Middle frontal gyrus (tissue), 1 donor: Measurements from ENCODE around the gene ANAPC5.

ENCODE experiments used
- DNase-seq: peaks from one replicate; pipeline ENCODE4 v3.0.0-alpha.2; 2015; ENCODE audit warnings: low spot score; ENCODE audit errors: extremely low spot score

Gene ANAPC5

DNA sequence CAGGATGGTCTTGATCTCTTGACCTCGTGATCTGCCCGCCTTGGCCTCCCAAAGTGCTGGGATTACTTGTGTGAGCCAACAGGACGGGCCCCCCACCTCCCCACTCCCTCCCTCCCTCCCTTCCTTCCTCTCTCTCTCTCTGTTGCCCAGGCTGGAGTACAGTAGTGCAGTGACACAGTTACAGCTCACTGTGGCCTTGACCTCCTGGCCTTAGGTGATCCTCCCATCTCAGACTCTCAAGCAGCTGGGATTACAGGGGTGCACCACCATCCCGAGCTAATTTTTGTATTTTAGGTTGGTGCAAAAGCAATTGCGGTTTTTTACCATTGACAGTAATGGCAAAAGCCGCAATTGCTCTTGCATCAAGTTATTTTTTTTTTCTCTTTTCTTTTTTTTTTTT lies 19.2 kb upstream of the ANAPC5 start:
- DNase-seq: no peak

DNA sequence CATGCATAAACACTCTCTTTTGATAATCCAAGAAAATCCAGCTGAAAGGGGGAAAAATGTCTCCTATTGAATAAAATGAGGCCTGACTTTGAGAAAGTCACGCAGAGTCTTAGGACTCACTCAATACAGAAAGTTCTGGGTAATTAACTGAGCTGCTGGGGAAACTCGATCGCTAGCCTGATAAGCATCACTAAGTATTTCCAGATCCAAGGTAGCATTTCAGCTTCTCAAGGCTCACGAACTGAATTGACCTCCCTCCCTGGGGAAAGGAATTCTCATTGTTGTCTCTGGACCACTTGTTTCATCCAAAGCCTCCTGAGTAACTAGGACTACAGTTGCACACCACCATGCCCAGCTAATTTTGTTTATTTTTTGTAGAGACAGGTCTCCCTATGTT lies 13.8 kb upstream of the ANAPC5 start:
- DNase-seq: no peak

DNA sequence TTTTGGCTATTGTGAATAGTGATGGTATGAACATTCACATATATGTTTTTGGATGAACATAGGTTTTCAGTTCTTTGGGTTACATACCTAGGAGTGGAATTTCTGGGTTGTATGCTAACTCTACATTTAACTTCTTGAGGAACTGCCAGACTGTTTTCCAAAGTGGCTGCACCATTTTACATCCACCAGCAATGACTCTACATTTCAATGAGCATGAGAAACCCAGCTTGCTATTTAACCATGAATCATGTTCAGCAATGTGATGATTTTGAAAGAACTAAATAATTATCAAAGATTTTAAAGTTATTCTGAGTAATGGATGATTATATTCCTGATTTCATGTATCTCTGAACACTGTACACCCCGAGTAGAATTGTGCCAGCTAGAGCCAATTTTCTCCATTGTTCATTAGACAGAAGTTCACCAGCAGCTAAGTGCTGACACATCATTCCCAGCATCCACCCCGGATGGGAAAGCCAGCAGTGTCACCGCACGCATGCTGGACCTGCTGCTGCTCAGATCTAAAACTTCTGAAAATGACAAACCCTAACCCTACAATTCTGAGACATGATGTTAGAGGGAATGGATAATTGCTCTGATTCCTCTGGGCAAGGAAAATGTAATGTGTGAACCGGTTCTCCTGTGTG lies 13.3 kb upstream of the ANAPC5 start:
- no peak for DNase-seq

DNA sequence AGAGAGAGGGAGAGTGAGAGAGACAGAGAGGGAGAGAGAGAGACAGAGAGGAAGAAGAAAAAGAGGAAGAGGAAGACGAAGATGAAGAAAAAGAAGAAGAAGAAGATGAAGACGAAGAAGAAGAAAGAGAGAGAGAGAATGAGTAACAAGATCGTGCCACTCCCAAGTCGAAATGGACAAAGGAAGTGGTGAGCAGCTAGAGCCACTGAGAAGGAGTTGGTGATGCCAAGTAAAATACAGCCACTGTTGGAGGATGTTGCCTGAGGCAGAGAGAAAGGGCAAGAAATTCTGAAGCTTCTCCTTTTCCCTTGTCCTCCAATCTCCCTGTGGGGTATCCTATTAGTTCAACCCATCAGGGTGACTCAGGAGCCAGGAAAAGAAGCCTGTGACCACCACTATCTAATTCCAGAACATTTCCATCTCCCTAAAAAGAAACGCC lies 12.5 kb upstream of the ANAPC5 start:
- DNase-seq: no peak

DNA sequence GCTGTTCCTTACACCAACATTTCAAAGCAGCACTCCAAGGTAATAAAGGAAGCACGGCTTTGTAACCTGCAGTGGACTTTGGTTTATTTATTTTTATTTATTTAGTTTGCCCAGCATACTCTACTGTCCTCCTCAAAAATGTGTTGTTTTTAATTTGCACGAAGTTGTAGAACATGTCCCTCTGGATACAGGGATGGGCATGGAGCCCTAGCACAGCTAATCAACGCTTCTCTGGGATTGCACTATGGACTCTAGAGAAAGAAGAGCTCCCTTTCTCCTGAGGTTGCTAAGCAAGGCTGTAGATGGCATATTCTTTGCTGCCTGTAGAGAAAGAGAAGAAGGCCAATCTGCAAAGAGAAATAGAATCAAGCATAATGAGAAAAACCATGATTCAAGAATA lies 5.9 kb upstream of the ANAPC5 start:
- no peak for DNase-seq

DNA sequence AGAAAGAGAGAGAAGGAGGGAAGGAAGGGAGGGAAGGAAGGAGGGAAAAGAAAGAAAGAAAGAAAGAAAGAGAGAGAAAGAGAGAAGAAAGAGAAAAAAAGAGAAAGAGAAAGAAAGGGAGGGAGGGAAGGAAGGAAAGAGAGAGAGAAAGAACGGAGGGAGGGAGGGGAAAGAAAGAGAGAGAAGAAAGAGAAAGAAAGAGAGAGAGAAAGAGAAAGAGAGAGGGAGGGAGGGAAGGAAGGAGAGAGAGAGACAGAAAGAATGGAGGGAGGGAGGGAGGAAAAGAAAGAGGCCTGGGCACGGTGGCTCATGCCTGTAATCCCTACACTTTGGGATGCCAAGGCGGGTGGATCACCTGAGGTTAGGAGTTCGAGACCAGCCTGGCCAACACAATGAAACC lies 5.1 kb upstream of the ANAPC5 start:
- DNase-seq: no peak

DNA sequence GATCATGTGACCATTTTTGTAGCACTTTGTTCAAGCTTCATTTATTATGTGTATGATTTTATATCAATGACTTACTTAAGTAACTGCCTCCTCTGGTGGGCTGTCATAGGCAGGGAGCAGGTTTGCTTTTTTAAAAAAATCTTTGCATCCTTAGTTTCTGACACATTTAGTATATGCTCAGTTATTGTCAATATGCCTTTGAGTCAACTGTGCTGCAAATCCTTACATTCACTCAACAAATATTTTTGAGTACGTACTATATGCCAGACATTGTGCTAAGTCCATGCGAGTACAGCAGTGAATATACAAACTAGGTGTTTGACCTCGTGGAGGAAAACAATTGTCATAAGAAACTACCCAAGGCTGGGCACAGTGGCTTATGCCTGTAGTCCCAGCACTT lies 4.4 kb upstream of the ANAPC5 start:
- DNase-seq: no peak

DNA sequence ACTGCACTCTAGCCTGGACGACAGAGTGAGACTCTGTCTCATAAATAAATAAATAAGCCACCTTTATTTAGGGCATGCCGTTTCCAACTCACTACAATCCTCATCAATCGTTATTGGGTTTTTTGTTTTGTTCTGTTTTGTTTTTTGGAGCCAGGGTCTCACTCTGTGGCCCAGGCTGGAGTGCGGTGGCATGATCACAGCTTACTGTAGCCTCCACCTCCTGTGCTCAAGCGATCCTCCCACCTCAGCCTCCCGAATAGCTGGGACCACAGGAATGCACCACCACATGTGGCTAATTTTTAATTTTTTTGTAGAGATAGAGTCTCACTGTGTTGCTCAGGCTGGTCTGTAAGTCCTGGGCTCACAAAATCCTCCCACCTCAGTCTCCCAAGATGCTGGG lies 3.6 kb upstream of the ANAPC5 start:
- DNase-seq: no peak

DNA sequence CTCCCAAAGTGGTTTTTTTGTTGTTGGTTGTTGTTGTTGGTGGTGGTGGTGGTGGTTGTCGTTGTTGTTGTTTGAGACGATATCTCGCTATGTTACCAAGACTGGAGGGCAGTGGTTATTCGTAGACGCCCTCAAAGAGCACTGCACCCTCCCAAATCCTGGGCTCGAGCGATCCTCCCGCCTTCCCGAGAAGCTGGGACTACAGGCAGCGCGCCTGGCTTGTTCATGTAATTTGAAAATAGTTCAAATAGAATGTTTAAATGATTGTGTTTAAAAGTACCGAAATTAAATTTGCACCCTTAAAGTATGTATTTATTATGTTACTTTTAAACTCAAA lies 439 bp upstream of the ANAPC5 start:
- peak; percentile 17 for DNase-seq

DNA sequence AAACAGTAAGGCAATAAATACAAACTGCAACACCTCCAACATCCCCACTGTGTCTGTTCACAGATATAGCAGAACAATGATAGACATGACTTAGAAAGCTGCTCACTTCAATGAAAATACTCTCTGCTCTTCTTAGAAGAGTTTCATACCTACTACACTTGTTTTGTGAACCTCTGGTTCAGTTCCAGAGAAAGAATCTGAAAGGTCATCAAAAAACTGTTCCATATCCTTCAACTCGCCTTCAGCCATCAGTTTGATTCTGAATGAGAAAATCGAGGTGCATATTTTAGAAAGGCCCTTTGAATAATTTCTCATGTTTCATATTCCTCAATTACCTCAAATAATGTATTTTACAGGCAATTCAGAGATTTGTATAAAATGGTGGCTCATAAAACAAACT lies 5.5 kb downstream of the ANAPC5 start:
- DNase-seq: no peak

DNA sequence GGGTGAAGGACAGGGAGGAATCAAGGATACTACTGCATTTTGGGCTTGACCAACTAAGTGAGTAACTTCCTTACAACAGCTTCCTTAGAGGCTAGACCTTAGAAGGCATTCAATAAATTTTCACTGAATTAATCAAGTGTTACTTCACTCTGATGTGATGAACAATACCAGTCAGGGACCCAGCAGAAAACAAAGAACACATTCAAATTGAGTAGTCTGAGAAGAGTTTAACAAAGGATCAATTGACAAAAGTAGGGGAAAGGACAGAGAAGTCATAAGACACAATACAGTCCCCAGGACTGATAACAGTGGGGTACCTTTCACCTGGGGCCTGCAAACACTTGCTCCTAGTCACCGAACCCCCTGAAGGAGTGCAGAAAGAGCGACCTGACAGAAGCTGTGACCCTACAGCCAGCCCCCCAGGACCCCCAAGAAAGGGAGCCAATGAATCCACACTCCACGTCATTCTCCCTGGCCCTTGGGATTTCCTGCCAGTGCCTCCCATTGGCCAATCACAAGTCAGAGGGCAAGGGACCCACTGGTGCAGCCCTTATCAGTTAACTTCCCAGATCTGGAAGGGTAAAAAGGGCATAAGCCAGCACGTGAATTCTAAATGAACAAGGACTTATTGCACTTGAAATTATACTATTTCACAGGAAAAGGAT lies 6.9 kb downstream of the ANAPC5 start:
- DNase-seq: peak; percentile 43

DNA sequence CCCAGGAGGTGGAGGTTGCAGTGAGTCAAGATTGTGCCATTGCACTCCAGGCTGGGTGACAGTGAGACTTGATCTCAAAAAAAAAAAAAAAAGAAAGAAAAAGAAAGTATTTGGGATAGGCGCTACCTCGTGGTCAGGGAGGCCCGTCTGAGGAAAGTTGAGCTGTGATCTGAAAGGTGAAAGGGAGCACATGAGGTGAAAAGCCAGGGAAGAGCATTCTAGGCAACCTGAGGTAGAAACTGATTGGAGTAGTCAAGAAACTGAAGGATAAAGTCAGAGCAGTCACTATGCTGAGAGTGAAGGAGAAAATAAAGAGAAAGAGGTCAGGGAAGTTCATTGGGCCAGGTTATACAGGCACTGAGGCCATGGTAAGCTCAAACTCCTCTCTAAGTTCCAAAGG lies 7.7 kb downstream of the ANAPC5 start:
- DNase-seq: no peak

DNA sequence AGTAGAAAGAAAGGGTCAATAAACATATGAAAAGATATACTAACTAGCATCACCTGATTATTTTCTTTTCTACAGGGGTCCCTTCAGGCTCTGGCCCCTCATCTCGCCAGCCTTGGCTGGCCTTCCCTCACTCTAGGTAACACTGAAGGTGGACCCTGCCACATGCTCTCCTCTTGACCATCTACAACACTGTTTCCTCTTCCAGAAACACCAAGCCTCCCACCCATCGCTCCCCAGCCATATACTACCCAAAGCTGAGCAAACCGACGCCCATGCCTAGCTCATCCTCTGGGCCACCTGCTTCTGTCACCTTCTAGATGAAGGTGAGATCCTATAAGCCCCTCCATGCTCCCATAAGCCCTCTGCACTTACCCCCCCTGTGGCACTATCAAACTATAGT lies 14.8 kb downstream of the ANAPC5 start:
- DNase-seq: no peak

DNA sequence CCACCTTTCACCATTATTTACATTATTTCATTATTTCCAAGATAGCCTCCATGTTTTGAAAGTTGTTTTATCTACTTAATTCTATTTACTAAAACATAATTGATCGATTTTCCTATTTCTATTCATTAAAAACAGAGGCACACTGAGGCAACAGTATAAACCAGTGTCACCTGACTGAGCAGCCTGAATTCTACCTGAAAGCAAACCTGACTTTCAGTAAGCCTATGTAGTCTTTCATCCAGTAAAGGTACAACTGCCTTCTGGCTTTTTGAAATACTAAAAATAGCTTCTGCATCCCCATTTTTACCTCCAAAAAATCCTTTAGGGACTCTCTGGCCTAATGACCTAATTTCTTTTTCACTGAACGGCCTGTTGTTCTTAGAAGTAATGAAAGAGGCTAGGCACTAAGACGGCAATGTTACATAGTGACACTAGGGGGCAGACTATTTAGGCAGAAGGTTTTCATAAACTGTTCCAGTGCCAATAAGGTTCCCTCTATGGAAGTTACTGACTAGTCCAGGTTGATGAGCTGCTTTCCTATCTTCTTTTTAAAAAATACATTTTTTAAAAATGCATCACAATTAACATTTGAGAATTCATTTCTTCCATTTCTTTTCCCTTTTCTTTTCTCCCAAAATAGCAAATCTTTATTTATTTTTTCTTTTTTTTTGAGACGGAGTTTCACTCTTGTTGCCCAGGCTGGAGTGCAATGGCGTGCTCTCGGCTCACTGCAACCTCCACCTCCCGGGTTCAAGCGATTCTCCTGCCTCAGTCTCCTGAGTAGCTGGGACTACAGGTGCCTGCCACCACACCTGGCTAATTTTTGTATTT lies 17.5 kb downstream of the ANAPC5 start:
- peak; percentile 66 for DNase-seq

DNA sequence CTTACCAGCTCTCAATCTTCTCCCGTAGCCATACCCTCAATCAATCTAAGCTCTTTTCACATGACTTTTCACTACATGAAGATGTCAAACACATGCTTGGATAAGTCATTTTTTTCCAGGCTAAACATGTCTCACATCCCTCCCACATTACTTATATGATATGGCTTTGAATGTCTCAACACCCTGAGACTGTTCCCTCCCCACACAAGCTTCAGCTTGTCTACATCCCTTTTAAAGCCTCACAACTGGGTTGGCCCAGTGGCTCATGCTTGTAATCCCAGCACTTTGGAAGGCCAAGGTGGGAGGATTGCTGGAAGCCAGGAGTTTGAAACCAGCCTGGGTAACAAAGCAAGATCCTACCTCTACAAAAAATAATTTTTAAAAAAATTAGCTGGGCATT lies 18.5 kb downstream of the ANAPC5 start:
- no peak for DNase-seq

DNA sequence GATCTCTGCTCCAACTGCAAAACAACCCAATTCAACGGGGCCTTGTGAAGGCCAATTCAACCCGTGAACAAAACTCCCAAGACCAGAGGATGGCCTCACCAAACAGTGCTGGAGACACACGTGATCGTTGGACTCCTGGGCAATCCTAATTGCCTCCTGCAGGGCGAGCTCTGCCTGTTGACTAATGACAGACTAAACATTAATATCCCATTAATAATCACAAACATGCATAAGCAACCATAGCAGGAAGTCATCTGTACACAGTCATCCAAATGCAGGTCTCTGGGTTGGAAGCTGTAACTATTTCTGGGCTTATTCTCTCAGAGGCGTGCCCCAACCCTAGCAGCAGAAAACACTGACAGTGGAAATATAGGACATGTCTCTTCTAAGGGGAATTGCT lies 21.0 kb downstream of the ANAPC5 start:
- no peak for DNase-seq

DNA sequence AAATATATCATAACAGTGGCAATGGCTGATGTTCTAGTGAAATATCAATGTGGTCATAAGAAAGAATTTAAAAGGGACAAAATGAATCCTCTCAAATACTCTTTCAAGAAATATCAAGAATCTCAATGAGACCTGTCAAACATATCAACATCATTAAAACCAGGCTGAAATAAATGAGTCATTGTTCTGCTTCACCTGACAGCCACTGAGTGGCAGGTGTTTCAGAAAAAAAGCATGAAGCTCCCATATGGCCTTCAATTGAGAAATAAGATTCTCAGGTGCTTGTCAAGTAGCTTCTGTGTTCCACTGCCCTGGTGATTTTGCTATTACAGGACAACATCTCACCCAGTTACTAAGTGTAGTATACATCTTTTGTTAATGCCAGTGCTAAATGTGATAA lies 21.5 kb downstream of the ANAPC5 start:
- DNase-seq: no peak

DNA sequence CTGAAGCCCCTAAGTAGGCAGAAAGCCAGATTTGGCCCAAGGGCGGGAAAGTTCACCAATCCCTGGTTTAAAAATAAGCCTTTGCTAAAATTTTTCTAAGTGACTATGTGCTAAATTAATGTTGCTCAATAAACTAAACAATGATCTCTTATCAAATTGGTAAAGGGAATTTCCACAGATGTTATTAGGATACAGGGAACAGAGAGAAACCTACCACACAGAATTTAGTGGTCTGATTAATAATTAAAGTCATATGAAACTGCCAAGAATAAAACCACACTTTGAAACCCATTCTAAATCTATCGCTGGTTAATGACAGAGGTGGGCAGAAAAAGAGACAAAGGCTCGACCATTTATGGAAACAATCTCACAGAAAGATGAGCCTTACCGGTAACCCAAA lies 22.0 kb downstream of the ANAPC5 start:
- no peak for DNase-seq

DNA sequence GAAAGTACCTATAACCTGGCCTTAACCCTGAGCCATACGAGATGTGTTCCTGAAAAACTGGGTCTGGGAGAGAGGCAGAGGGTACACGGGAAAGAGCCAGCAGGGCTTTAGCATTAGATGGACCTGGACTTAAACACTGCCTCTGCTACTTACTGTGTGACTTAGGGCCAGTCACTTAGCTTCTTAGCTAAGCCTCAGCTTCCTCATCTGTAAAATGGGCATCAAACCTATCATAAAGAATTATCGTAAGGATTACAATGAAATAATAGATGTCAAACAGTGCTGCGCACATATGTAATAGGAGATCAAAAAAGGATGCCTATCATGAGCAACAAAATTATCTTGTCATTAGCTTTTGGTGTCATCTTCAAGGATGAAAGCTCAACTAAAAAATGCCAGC lies 23.6 kb downstream of the ANAPC5 start:
- no peak for DNase-seq

DNA sequence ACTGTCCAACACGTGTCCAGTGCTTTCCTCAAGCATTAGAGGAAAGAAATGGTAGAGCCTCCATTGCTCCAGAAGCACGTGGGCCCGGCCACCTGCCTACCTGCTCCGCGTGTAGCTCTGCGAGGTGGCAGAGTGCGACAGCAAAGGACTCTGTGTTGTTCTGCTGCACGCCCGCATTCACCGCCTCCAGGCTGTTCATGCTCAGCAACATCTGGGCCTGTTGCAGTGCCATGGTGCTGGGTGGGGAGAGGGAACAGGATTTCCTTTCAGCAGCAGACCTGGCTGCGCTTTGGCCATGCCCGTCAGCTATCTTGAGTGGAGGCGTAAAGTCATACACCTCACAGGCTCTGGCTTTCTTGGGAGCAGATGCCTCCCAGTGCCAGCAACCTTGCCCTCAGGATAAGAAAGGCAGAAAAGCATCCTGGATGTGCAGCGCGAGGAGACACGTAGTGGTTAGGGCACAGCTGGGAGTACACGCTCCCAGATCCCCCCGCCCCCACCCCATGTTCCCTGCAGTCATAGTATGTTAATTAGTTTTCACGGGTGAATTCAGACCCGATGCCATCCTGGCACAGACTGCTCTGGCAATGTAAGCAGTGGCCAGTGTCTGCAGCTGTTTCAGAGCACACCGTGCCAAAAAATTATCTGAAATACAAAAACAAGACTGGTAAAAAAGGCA lies 25.1 kb downstream of the ANAPC5 start:
- no peak for DNase-seq

DNA sequence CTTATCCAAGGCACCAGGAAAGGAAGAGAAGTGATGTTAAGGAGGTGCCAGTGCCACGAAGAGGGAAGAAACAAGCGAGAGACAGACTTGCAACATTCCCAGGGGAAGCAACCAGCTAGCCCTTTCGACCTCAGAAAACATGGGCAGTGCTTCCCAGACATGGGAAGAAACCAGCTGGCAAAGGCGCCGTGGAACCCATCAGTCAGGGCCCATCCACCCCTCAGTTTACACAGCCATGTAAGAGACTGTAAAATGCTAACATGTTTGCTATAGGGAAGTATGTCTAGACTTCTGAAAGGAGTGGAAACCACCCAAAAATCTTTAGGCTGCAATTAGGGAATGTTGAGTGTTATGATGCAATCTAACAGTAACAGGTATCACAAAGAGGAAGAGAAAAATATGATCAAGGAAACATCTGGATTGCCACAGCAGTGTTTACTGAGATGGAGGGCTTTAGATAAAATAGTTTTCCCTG lies 26.3 kb downstream of the ANAPC5 start:
- no peak for DNase-seq

DNA sequence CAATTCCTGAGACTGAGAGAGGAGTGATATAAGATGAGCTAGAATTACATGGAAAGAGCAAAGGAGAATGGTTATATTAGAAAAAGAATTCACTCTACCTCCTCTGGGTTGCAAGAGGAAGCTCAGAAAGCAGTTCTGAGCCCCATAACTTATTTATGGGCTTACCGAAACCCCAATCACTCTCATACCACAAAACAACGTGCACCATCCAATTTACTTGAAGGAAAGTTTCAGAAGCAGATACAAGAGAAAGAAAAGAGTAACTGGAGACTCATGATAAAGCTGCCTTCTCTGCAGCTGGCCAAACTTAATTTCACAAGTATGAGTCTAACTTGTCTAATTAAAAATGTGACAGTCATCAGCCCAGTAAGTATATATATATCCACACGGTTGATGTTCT lies 28.3 kb downstream of the ANAPC5 start:
- no peak for DNase-seq
